ENCODE data around the gene ATP4A.

Gene ATP4A

GRCh38 chr19:35553385-35554000 lies 10.0 kb downstream of the ATP4A start:
- TF ChIP-seq MYC (IDR thresholded peaks at IDR 0.05; ENCODE audit: low read depth, low read length): no peak
- TF ChIP-seq POLR2A (IDR thresholded peaks at IDR 0.05; ENCODE audit: extremely low read depth, insufficient read length): no peak
- no peak for TF ChIP-seq CTCF (IDR thresholded peaks at IDR 0.05; ENCODE audit: low read depth, low read length)
- TF ChIP-seq MAX (IDR thresholded peaks at IDR 0.05; ENCODE audit: low read depth, low read length): no peak

GRCh38 chr19:35552534-35553384 lies 10.7 kb downstream of the ATP4A start:
- no peak for TF ChIP-seq CTCF (IDR thresholded peaks at IDR 0.05; ENCODE audit: low read depth, low read length)
- TF ChIP-seq MYC (IDR thresholded peaks at IDR 0.05; ENCODE audit: low read depth, low read length): no peak
- TF ChIP-seq MAX (IDR thresholded peaks at IDR 0.05; ENCODE audit: low read depth, low read length): no peak
- no peak for TF ChIP-seq POLR2A (IDR thresholded peaks at IDR 0.05; ENCODE audit: extremely low read depth, insufficient read length)
- no peak for DNase-seq (ENCODE audit: low read depth)
- no peak overlapping the region for H3K4me3 ChIP-seq (ENCODE audit: low read depth, low read length)

More at GRCh38 chr19:35553385-35554000, 10.0 kb downstream of the ATP4A start:
- no peak overlapping the region for H3K4me3 ChIP-seq (ENCODE audit: low read depth, low read length)
- no peak for DNase-seq (ENCODE audit: low read depth)

DNA sequence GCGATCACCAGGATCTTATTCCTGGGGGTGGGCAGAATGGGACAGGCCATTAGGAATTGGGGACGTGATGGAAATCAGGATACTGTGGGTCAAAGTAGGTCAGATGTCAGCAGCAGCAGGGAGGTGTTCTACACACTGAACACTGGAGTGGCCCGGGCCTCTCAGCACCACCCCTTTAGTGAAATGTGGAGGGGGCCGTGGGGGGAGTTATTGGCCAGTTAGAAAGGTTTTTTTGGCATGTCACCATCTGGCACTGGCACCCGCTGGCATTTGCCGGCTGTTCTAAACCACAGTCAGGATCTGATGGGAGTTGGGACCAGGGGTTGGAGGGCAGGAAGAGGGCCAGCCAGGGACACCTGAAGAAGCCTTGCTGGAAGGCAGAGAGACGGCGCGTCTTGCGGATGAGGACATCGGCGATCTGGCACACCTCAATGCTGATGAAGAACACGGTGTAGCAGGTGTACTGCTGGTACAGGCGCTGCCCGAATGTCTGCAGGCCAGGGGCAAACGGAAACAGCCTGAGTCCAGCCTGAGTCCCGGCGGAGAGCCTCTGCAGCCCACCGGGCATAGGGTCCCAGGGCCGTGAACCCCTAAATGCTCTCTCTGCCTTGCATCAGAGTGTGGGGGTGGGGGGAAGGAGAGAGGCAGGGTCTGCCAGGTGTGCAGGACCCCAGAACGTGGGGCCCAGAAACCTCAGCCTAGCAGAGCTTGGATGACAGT lies 12.2 kb downstream of the ATP4A start:
- TF ChIP-seq POLR2A (IDR thresholded peaks at IDR 0.05; ENCODE audit: extremely low read depth, insufficient read length) (no peak), MAX (IDR thresholded peaks at IDR 0.05; ENCODE audit: low read depth, low read length) (no peak), CTCF (IDR thresholded peaks at IDR 0.05; ENCODE audit: low read depth, low read length) (no peak), MYC (IDR thresholded peaks at IDR 0.05; ENCODE audit: low read depth, low read length) (no peak)
- no peak for DNase-seq (ENCODE audit: low read depth)
- H3K4me3 ChIP-seq (ENCODE audit: low read depth, low read length): no peak overlapping the region

GRCh38 chr19:35549879-35550523 lies 13.5 kb downstream of the ATP4A start:
- no peak for TF ChIP-seq MYC (IDR thresholded peaks at IDR 0.05; ENCODE audit: low read depth, low read length)
- no peak for TF ChIP-seq MAX (IDR thresholded peaks at IDR 0.05; ENCODE audit: low read depth, low read length)
- TF ChIP-seq CTCF (IDR thresholded peaks at IDR 0.05; ENCODE audit: low read depth, low read length): no peak
- TF ChIP-seq POLR2A (IDR thresholded peaks at IDR 0.05; ENCODE audit: extremely low read depth, insufficient read length): no peak
- no peak for DNase-seq (ENCODE audit: low read depth)
- no peak overlapping the region for H3K4me3 ChIP-seq (ENCODE audit: low read depth, low read length)

GRCh38 chr19:35549174-35549788 lies 14.2 kb downstream of the ATP4A start:
- TF ChIP-seq CTCF (IDR thresholded peaks at IDR 0.05; ENCODE audit: low read depth, low read length): peak; percentile 51
- no peak for TF ChIP-seq MAX (IDR thresholded peaks at IDR 0.05; ENCODE audit: low read depth, low read length)
- no peak overlapping the region for H3K4me3 ChIP-seq (ENCODE audit: low read depth, low read length)
- peak; percentile 60 for DNase-seq (ENCODE audit: low read depth)
